ENCODE data around the gene UBE2E1.
A peak's percentile ranks its signal among the peaks of the same experiment; 100 is the strongest.
"Not testable (repeated sequence)": the region's sequence is repeated elsewhere in the genome, so short reads cannot be mapped to it uniquely, and the experiment has no call there.

Gene UBE2E1

DNA sequence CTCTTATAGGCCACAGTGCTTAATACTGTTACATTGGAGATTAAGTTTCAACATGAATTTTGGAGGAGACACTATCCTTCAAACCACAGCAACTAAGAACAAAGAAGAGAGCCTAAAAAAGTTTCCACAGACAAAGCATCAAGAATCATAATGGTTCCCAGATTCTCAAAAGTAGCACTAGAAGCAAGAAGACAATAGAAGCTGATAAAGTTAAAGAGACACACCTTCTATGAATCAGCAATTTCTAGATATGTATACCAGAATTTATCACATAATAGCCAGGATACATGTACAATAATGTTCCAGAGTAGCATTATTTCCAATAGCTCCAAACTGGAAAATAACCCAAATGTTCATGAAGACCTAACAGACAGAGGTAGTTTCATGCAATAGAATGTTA, 98.8 kb downstream of the UBE2E1 start:
- Histone ChIP-seq H3K9me3 (ENCODE audit: control insufficient read depth in 5 of 5, low read length in 5 of 5) (no peaks in the 10 kb centered on the region), H3K4me1 (ENCODE audit: control insufficient read depth in 5 of 5, insufficient read depth in 5 of 5, low read length in 5 of 5) (no peaks in the 10 kb centered on the region), H3K4me3 (ENCODE audit: low read depth in 1 of 5, low read length in 5 of 5) (no peak overlapping the region), H3K27me3 (ENCODE audit: control insufficient read depth in 5 of 5, insufficient read depth in 4 of 5, low read length in 5 of 5) (no peaks in the 10 kb centered on the region), H3K36me3 (ENCODE audit: control insufficient read depth in 5 of 5, insufficient read depth in 5 of 5, low read length in 5 of 5) (peaks cover 3 to 27% (median 19%) of the 10 kb centered on the region in 5 donors), H3K9ac (ENCODE audit: low read length in 5 of 5) (no peak overlapping the region), H3K27ac (ENCODE audit: low read depth, low read length) (no peak overlapping the region)

DNA sequence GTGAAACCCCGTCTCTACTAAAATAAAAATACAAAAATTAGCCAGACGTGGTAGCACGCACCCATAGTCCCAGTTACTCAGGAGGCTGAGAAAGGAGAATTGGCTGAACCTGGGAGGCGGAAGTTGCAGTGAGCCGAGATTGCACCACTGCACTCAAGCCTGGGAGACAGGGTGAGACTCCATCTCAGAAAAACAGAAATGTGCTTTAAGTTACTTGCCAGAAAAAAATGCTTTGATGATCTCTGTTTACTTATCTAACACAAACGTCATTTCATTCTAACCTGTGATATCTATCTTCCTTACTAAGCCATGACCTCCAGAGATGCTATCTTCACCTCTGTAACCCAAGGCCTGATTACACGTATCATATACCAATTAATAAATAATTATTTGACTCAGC, 103.6 kb downstream of the UBE2E1 start:
- Histone ChIP-seq H3K9ac (ENCODE audit: low read length in 5 of 5) (no peak overlapping the region), H3K4me3 (ENCODE audit: low read depth in 1 of 5, low read length in 5 of 5) (no peak overlapping the region), H3K27me3 (ENCODE audit: control insufficient read depth in 5 of 5, insufficient read depth in 4 of 5, low read length in 5 of 5) (no peaks in the 10 kb centered on the region), H3K9me3 (ENCODE audit: control insufficient read depth in 5 of 5, low read length in 5 of 5) (no peaks in the 10 kb centered on the region), H3K27ac (ENCODE audit: low read depth, low read length) (no peak overlapping the region), H3K4me1 (ENCODE audit: control insufficient read depth in 5 of 5, insufficient read depth in 5 of 5, low read length in 5 of 5) (no peaks in the 10 kb centered on the region), H3K36me3 (ENCODE audit: control insufficient read depth in 5 of 5, insufficient read depth in 5 of 5, low read length in 5 of 5) (peaks cover 0 to 20% (median 10%) of the 10 kb centered on the region in 5 donors)

DNA sequence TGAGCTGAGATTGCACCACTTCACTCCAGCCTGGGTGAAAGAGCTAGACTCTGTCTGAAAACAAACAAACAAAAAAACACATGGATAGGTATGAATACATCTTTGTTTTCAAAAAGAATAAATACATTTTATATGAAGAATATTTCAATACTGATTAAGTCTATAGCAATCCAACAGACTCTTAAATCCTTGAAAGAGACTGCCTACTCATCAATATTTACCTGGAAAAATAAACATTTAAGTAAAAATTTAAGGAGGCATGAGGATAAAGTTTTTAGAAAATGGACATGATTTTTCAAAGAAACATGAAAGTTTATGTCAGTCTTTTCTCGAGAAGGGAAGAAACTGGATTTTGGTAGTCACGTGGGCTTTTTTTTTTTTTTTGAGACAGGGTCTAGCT, 105.6 kb downstream of the UBE2E1 start:
- no peaks in the 10 kb centered on the region for H3K27me3 ChIP-seq (ENCODE audit: control insufficient read depth in 5 of 5, insufficient read depth in 4 of 5, low read length in 5 of 5)
- H3K36me3 ChIP-seq (ENCODE audit: control insufficient read depth in 5 of 5, insufficient read depth in 5 of 5, low read length in 5 of 5) = peaks cover 0 to 19% (median 9%) of the 10 kb centered on the region in 5 donors
- H3K27ac ChIP-seq (ENCODE audit: low read depth, low read length) = no peak overlapping the region
- peaks cover 0 to 12% (median 12%) of the 10 kb centered on the region in 5 donors for H3K4me1 ChIP-seq (ENCODE audit: control insufficient read depth in 5 of 5, insufficient read depth in 5 of 5, low read length in 5 of 5)
- no peak overlapping the region for H3K4me3 ChIP-seq (ENCODE audit: low read depth in 1 of 5, low read length in 5 of 5)
- H3K9me3 ChIP-seq (ENCODE audit: control insufficient read depth in 5 of 5, low read length in 5 of 5) = no peaks in the 10 kb centered on the region
- no peak overlapping the region for H3K9ac ChIP-seq (ENCODE audit: low read length in 5 of 5)

DNA sequence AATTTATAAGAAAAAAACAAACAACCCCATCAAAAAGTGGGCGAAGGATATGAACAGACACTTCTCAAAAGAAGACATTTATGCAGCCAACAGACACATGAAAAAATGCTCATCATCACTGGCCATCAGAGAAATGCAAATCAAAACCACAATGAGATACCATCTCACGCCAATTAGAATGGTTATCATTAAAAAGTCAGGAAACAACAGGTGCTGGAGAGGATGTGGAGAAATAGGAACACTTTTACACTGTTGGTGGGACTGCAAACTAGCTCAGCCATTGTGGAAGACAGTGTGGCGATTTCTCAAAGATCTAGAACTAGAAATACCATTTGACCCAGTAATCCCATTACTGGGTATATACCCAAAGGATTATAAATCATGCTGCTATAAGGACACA, 106.6 kb downstream of the UBE2E1 start:
- peaks cover 0 to 17% (median 8%) of the 10 kb centered on the region in 5 donors for H3K36me3 ChIP-seq (ENCODE audit: control insufficient read depth in 5 of 5, insufficient read depth in 5 of 5, low read length in 5 of 5)
- not testable (repeated sequence) for H3K27me3 ChIP-seq (ENCODE audit: control insufficient read depth in 5 of 5, insufficient read depth in 4 of 5, low read length in 5 of 5); H3K27ac ChIP-seq (ENCODE audit: low read depth, low read length); H3K4me3 ChIP-seq (ENCODE audit: low read depth in 1 of 5, low read length in 5 of 5); H3K9me3 ChIP-seq (ENCODE audit: control insufficient read depth in 5 of 5, low read length in 5 of 5); H3K9ac ChIP-seq (ENCODE audit: low read length in 5 of 5)
- peaks cover 2 to 12% (median 12%) of the 10 kb centered on the region in 5 donors for H3K4me1 ChIP-seq (ENCODE audit: control insufficient read depth in 5 of 5, insufficient read depth in 5 of 5, low read length in 5 of 5)

DNA sequence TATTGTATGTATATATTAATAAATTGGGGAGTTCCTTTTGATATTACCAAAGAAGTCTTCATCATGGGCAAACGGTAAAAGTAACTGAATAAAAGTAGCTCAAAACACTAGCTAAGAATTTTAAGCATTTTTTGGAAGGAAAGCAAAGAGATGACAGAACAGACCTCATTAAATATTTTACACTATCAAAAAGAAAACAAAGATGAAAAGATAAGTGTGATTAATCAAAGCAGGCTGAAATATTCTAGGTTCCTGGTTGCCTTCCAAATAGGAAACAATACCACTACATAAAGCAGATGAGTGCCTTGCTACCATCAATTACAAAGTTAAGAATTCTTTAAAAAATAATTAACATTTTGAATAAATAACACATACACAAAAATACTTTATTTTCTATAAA, 107.4 kb downstream of the UBE2E1 start:
- Histone ChIP-seq H3K9ac (ENCODE audit: low read length in 5 of 5) (no peak overlapping the region), H3K4me3 (ENCODE audit: low read depth in 1 of 5, low read length in 5 of 5) (no peak overlapping the region), H3K9me3 (ENCODE audit: control insufficient read depth in 5 of 5, low read length in 5 of 5) (no peaks in the 10 kb centered on the region), H3K36me3 (ENCODE audit: control insufficient read depth in 5 of 5, insufficient read depth in 5 of 5, low read length in 5 of 5) (peaks cover 0 to 15% (median 8%) of the 10 kb centered on the region in 5 donors), H3K27ac (ENCODE audit: low read depth, low read length) (no peak overlapping the region), H3K27me3 (ENCODE audit: control insufficient read depth in 5 of 5, insufficient read depth in 4 of 5, low read length in 5 of 5) (no peaks in the 10 kb centered on the region), H3K4me1 (ENCODE audit: control insufficient read depth in 5 of 5, insufficient read depth in 5 of 5, low read length in 5 of 5) (peaks cover 2 to 20% (median 18%) of the 10 kb centered on the region in 5 donors)

DNA sequence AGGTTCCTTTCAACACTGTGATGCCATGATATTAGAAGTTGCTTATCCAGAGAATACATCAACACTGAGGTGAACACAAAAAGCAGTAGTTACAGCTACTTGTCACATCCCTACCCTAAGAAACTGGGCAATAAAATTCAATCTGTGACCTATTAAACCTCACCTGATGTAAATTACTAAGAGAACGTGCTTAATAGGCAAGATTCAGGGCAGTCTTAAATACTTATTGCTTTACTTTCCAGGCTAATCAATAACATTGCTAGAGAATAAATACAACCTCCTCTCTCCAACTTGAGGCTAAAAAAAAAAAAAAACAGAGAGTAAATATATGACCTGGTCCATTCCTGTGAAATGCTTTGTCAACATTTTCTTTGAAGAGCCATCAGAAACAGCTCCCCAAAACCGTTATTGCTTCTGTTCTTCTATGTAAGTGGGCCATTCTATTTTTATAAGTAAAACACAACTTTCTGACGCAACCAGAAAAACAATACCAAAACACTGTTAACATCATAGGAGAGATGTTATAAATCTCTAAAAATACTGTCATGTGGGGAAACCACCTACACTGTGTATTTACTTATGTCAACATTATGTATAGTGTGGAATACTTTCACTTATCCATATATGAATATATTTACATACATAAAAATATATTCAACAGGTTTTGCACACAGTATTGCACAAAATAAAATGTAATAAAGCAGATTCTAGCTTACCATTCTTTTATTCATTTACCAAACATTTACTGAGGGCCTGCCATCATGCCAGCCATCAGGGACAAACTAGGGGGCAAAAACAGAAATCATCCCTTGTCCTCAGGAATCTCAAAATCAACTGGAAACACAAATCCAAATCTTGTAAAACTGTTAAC, 108.4 kb downstream of the UBE2E1 start:
- H3K27me3 ChIP-seq (ENCODE audit: control insufficient read depth in 5 of 5, insufficient read depth in 4 of 5, low read length in 5 of 5) = no peaks in the 10 kb centered on the region
- no peak overlapping the region for H3K27ac ChIP-seq (ENCODE audit: low read depth, low read length)
- H3K36me3 ChIP-seq (ENCODE audit: control insufficient read depth in 5 of 5, insufficient read depth in 5 of 5, low read length in 5 of 5) = peaks cover 8 to 21% (median 13%) of the 10 kb centered on the region in 5 donors
- H3K9me3 ChIP-seq (ENCODE audit: control insufficient read depth in 5 of 5, low read length in 5 of 5) = no peaks in the 10 kb centered on the region
- peaks cover 2 to 29% (median 27%) of the 10 kb centered on the region in 5 donors for H3K4me1 ChIP-seq (ENCODE audit: control insufficient read depth in 5 of 5, insufficient read depth in 5 of 5, low read length in 5 of 5)
- no peak overlapping the region for H3K9ac ChIP-seq (ENCODE audit: low read length in 5 of 5)
- H3K4me3 ChIP-seq (ENCODE audit: low read depth in 1 of 5, low read length in 5 of 5) = no peak overlapping the region

DNA sequence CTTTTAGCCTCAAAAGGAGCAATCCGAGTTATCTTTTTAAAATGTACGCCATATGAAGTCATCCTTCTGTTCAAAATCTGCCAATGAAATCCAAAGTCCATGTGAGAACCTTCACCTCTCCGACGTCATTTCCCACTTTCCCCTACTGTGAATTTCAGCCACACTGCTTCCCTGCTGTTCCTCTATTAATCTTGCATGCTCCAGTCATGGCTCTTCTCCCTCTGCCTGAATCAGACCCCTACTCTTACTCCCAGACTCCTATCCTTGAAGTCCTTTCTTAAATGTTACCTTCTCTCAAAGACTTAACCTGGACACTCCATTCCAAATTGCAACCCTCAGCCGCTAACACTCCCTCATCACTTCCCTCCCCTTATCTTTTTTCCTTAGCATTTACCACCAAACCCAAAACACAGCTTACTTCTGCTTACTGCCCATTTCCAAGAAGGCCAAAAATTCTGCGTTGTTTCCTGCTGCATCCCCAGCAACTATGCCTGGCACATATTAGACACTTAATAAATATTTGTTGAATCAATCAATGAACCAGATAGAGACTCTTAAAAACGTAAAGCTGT, 109.9 kb downstream of the UBE2E1 start:
- peak overlapping the region in 4 of 5 donors; percentile 79 to 99 (median 88) for H3K9ac ChIP-seq (ENCODE audit: low read length in 5 of 5)

DNA sequence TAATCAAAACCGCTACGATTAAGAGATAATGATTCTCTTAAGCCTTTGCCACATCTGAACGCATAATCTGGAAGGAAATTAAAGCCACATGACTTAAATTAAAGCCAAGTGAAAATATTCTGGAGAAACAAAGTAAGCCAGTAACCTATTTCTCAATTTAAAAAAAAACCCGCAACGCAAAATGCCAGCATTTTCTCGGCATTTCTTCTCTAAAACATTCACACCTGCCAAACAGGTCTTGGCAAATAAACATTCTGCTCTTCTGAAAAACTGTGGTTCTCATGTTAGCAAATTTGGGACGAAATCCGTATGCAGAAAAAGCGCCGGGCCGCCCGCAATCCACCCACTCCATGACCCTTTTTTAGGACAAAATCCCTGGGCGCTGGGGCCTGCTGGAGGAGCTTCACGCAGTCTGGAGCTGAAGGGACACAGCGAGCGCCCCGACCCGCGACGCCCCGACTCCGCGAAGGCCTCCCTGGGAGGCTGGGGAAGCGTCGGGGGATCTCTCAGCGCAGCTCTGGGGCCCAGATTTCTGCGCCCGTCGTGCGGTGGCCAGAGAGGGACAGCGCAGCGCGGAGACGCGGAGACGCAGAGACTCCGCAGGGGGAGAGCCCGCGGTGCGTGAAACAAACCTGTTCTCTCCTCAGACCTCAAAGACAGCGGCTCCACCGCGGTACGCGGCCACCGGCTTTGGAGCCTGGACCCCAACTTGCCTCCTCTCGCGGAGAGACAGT, 110.6 kb downstream of the UBE2E1 start:
- Histone ChIP-seq H3K9ac (ENCODE audit: low read length in 5 of 5) (peak overlapping the region; percentile 66 to 99 (median 88)), H3K4me1 (ENCODE audit: control insufficient read depth in 5 of 5, insufficient read depth in 5 of 5, low read length in 5 of 5) (peaks cover 2 to 35% (median 27%) of the 10 kb centered on the region in 5 donors), H3K4me3 (ENCODE audit: low read depth in 1 of 5, low read length in 5 of 5) (peak overlapping the region; percentile 68 to 99 (median 93)), H3K27me3 (ENCODE audit: control insufficient read depth in 5 of 5, insufficient read depth in 4 of 5, low read length in 5 of 5) (no peaks in the 10 kb centered on the region), H3K27ac (ENCODE audit: low read depth, low read length) (peak overlapping the region; percentile 92), H3K9me3 (ENCODE audit: control insufficient read depth in 5 of 5, low read length in 5 of 5) (no peaks in the 10 kb centered on the region), H3K36me3 (ENCODE audit: control insufficient read depth in 5 of 5, insufficient read depth in 5 of 5, low read length in 5 of 5) (peaks cover 17 to 24% (median 21%) of the 10 kb centered on the region in 5 donors)

More for the DNA sequence above, 109.9 kb downstream of the UBE2E1 start:
- Histone ChIP-seq H3K27me3 (ENCODE audit: control insufficient read depth in 5 of 5, insufficient read depth in 4 of 5, low read length in 5 of 5) (no peaks in the 10 kb centered on the region), H3K4me3 (ENCODE audit: low read depth in 1 of 5, low read length in 5 of 5) (peak overlapping the region; percentile 68 to 99 (median 93)), H3K9me3 (ENCODE audit: control insufficient read depth in 5 of 5, low read length in 5 of 5) (no peaks in the 10 kb centered on the region), H3K4me1 (ENCODE audit: control insufficient read depth in 5 of 5, insufficient read depth in 5 of 5, low read length in 5 of 5) (peaks cover 2 to 35% (median 27%) of the 10 kb centered on the region in 5 donors), H3K36me3 (ENCODE audit: control insufficient read depth in 5 of 5, insufficient read depth in 5 of 5, low read length in 5 of 5) (peaks cover 16 to 21% (median 18%) of the 10 kb centered on the region in 5 donors), H3K27ac (ENCODE audit: low read depth, low read length) (peak overlapping the region; percentile 92)

DNA sequence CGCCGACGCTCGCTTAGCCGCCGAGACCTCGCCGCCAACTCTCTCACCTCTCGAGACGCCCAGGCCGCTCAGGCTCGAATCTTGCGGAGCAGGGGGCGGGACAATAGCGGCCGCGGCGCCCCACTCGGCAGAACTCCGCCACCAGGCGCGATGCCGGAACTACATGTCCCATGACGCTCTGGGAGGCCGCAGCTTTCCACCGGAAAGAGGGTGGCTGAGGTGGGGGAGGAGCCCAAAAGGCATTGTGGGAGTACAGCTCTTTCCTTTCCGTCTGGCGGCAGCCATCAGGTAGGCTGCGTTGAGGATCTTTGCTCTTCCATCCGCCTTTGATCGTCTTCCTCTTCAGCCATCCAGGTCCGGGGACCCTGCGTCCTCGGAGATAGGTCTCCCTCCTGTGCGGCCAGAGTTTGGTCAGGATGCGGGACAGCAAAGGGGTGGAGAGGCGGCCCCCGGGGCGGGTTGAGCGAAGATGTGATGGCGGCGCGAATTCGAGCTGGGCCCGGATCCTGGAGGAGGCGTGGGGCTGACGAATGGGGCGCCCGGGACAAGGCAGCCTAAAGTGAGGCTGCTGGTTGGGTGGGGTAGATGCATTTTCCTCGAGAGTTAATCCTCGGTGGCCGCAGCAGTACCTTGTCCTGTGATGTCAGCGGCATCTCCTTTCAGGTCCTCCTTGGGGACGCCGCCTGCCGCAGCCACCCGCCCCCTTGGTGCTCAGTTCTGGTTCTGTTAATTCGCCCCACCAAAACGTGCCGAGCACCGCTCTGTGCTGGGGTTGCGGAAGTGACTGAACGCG, 111.3 kb downstream of the UBE2E1 start, which contains the start of the genes NKIRAS1 and RPL15:
Gene NKIRAS1 (minus strand): TSS at position 105 of the 793 bp plus-strand sequence. CDS start 6,086 bp downstream, outside the sequence.
Gene RPL15 (plus strand): TSS at position 247 of the 793 bp plus-strand sequence. CDS start 728 bp downstream, outside the sequence.
- peak within 1 kb of the TSS; percentile 91 to 99 (median 96) for H3K4me3 ChIP-seq (ENCODE audit: low read depth in 1 of 5, low read length in 5 of 5)
- H3K27me3 ChIP-seq (ENCODE audit: control insufficient read depth in 5 of 5, insufficient read depth in 4 of 5, low read length in 5 of 5) = no peaks in the 10 kb centered on the region
- peak within 1 kb of the TSS; percentile 74 to 99 (median 88) for H3K9ac ChIP-seq (ENCODE audit: low read length in 5 of 5)
- H3K36me3 ChIP-seq (ENCODE audit: control insufficient read depth in 5 of 5, insufficient read depth in 5 of 5, low read length in 5 of 5) = peaks cover 17 to 30% (median 23%) of the 10 kb centered on the region in 5 donors
- peaks cover 2 to 35% (median 27%) of the 10 kb centered on the region in 5 donors for H3K4me1 ChIP-seq (ENCODE audit: control insufficient read depth in 5 of 5, insufficient read depth in 5 of 5, low read length in 5 of 5)
- peak within 1 kb of the TSS; percentile 92 for H3K27ac ChIP-seq (ENCODE audit: low read depth, low read length)
- no peaks in the 10 kb centered on the region for H3K9me3 ChIP-seq (ENCODE audit: control insufficient read depth in 5 of 5, low read length in 5 of 5)
